ENCODE results near the gene LSM10. TPM values are rescaled to one million over a fixed set of nuclear protein-coding genes. Genes with fewer than 3 reads are reported as not detected.
A peak's percentile ranks its signal among the peaks of the same experiment; 100 is the strongest.

LSM10 gene
- total and polyA plus RNA-seq, 9 of the 15 experiments (the other 6 are each of a cell fraction or from before 2014, with no cell fraction given) = 13.2 to 146 (median 68.9) TPM

- ATAC-seq = no peak
- CTCF ChIA-PET (ENCODE audit: low intra/inter-chr PET ratio) = no interaction called here
- H3K4me3 ChIP-seq = no peak overlapping the region
- H3K27me3 ChIP-seq (ENCODE audit: control insufficient read depth in 2 of 2, insufficient read depth in 2 of 2, low read length in 2 of 2) = no peaks in the 10 kb centered on the region
- H3K79me2 ChIP-seq (ENCODE audit: control insufficient read depth, insufficient read depth, low read length) = peaks cover 17% of the 10 kb centered on the region
- FAIRE-seq = no peak
- H3K4me2 ChIP-seq (ENCODE audit: insufficient read depth, low read length) = no peak overlapping the region
- H3K27ac ChIP-seq (ENCODE audit: extremely low read depth, low read depth, low read length) = no peak overlapping the region
- intact Hi-C loops (cut with micrococcal nuclease) (no loop called here), in situ Hi-C loops (cut with MboI) (no loop called here)
- POLR2A ChIA-PET = interaction anchor here (0.7 to 9.7 kb wide), 5 partner anchors 8 to 1154 kb away, joined by 3 to 315 read pairs (median 3); partner anchors contain the start of gene LSM10
- H2AFZ ChIP-seq (ENCODE audit: low read depth, low read length) = no peak overlapping the region
- H3K9me3 ChIP-seq (replicated peaks; ENCODE audit: control insufficient read depth, insufficient read depth, low read depth, low read length) = no peaks in the 10 kb centered on the region
- BruUV-seq (replicated peaks) = no TSS peak
- TF ChIP-seq ZNF121 (CRISPR knock-in tag; conservative IDR thresholded peaks at IDR 0.05) = peak; percentile 32
- no peak for TF ChIP-seq ZBTB26 (CRISPR knock-in tag; IDR thresholded peaks at IDR 0.05)
- H3K36me3 ChIP-seq (ENCODE audit: control insufficient read depth, insufficient read depth, low read length) = peaks cover 62% of the 10 kb centered on the region
- H3K4me1 ChIP-seq (replicated peaks in 1 of 2; ENCODE audit: control insufficient read depth in 2 of 2, insufficient read depth in 2 of 2, low read length in 2 of 2) = peaks cover 16 to 17% of the 10 kb centered on the region in 2 experiments
- H3K9me1 ChIP-seq (ENCODE audit: control insufficient read depth, insufficient read depth, low read length) = peaks cover 5% of the 10 kb centered on the region
- no peaks in the 10 kb centered on the region; the same call in 1 of the 2 replicates for H4K20me1 ChIP-seq (replicated peaks; ENCODE audit: control insufficient read depth, insufficient read depth, low read length)
- WGBS (ENCODE audit: insufficient coverage, low coverage, missing lambda C conversion rate) = 64% methylated on average over 2 of the region's 2 CpGs
- H3K9ac ChIP-seq (ENCODE audit: insufficient read depth in 1 of 2, low read depth in 2 of 2, low read length in 2 of 2) = no peak overlapping the region
- DNase-seq (ENCODE audit: extremely low read depth in 1 of 4, low spot score in 3 of 4) = no peak
Observed at GRCh38 chr1:36390411-36390810, 7.3 kb downstream of the LSM10 start.

GRCh38 chr1:36389999-36390398 is 7.7 kb downstream of the LSM10 start:
- Histone ChIP-seq H3K9me3 (replicated peaks; ENCODE audit: control insufficient read depth, insufficient read depth, low read depth, low read length) (no peaks in the 10 kb centered on the region), H3K4me1 (replicated peaks in 1 of 2; ENCODE audit: control insufficient read depth in 2 of 2, insufficient read depth in 2 of 2, low read length in 2 of 2) (peaks cover 17 to 20% of the 10 kb centered on the region in 2 experiments), H3K4me2 (ENCODE audit: insufficient read depth, low read length) (no peak overlapping the region), H2AFZ (ENCODE audit: low read depth, low read length) (no peak overlapping the region), H3K27ac (ENCODE audit: extremely low read depth, low read depth, low read length) (peak overlapping the region; percentile 19; the same call in 1 of the 3 replicates), H3K9me1 (ENCODE audit: control insufficient read depth, insufficient read depth, low read length) (peaks cover 5% of the 10 kb centered on the region), H3K9ac (ENCODE audit: insufficient read depth in 1 of 2, low read depth in 2 of 2, low read length in 2 of 2) (no peak overlapping the region), H4K20me1 (replicated peaks; ENCODE audit: control insufficient read depth, insufficient read depth, low read length) (peaks cover 3% of the 10 kb centered on the region; the same call in 1 of the 2 replicates), H3K27me3 (ENCODE audit: control insufficient read depth in 2 of 2, insufficient read depth in 2 of 2, low read length in 2 of 2) (no peaks in the 10 kb centered on the region), H3K36me3 (ENCODE audit: control insufficient read depth, insufficient read depth, low read length) (peaks cover 62% of the 10 kb centered on the region), H3K4me3 (no peak overlapping the region), H3K79me2 (ENCODE audit: control insufficient read depth, insufficient read depth, low read length) (peaks cover 19% of the 10 kb centered on the region)
- BruUV-seq (replicated peaks) = no TSS peak
- intact Hi-C loops (cut with micrococcal nuclease) = loop anchor here (5.0 kb wide), 1 partner anchor 68 kb away; the partner anchor contains the start of gene EVA1B
- POLR2A ChIA-PET = interaction anchor here (0.7 to 9.7 kb wide), 4 partner anchors 9 to 1155 kb away, joined by 3 to 315 read pairs (median 4); partner anchors contain the start of gene LSM10
- DNase-seq (ENCODE audit: extremely low read depth in 1 of 4, low spot score in 3 of 4) (no peak), FAIRE-seq (no peak), ATAC-seq (no peak)
- WGBS (ENCODE audit: insufficient coverage, low coverage, missing lambda C conversion rate) = 86% methylated on average over 1 of the region's 1 CpG
- CTCF ChIA-PET (ENCODE audit: low intra/inter-chr PET ratio) = no interaction called here
- in situ Hi-C loops (cut with MboI) = no loop called here
- TF ChIP-seq HBP1 (CRISPR knock-in tag; IDR thresholded peaks at IDR 0.05) (no peak), ZNF143 (CRISPR knock-in tag; IDR thresholded peaks at IDR 0.05) (no peak), ELF4 (CRISPR knock-in tag; IDR thresholded peaks at IDR 0.05) (no peak), ZNF232 (CRISPR knock-in tag; IDR thresholded peaks at IDR 0.05) (no peak), STAT5B (CRISPR knock-in tag; IDR thresholded peaks at IDR 0.05) (no peak), ZNF644 (tag; IDR thresholded peaks at IDR 0.05; ENCODE audit: low read depth) (no peak), SP1 (CRISPR knock-in tag; IDR thresholded peaks at IDR 0.05) (no peak), SMARCA4 (IDR thresholded peaks at IDR 0.05) (no peak), ZNF57 (CRISPR knock-in tag; IDR thresholded peaks at IDR 0.05) (no peak), JUND (IDR thresholded peaks at IDR 0.05; ENCODE audit: borderline replicate concordance, low read depth, low read length) (no peak), JUND (tag; IDR thresholded peaks at IDR 0.05; ENCODE audit: borderline replicate concordance, low read depth, low read length) (no peak), MAFG (tag; conservative IDR thresholded peaks at IDR 0.05) (no peak), SMAD3 (CRISPR knock-in tag; conservative IDR thresholded peaks at IDR 0.05) (no peak), ZC3H8 (IDR thresholded peaks at IDR 0.05) (no peak)

Data from K562 (cell line).